SK-N-SH treated with all-trans-retinoic acid at 6 μM for 48 hours (cell line): ENCODE results near the gene PLXNC1.

ENCODE experiments used
- BACH2 ChIP-seq: fragments of 250-450 bp; sonication (Bioruptor Pico); IDR thresholded peaks from 2 replicates; pipeline ENCODE4 v1.9.0; 2021; ENCODE audit warnings: mild to moderate bottlenecking, borderline replicate concordance
- CSDC2 ChIP-seq: fragments of 250-450 bp; sonication (Bioruptor Pico); IDR thresholded peaks from 2 replicates; pipeline ENCODE4 v1.5.0; 2020; ENCODE audit warnings: mild to moderate bottlenecking, moderate library complexity
- PATZ1 ChIP-seq: fragments of 250-450 bp; sonication (Bioruptor Pico); IDR thresholded peaks from 2 replicates; pipeline ENCODE4 v1.8.0; 2020; ENCODE audit warnings: mild to moderate bottlenecking, moderate library complexity, borderline replicate concordance
- SNAI2 ChIP-seq: fragments of 250-450 bp; sonication (Bioruptor Pico); IDR thresholded peaks from 2 replicates; pipeline ENCODE4 v1.5.0; 2020; ENCODE audit warnings: mild to moderate bottlenecking, moderate library complexity
- TOX ChIP-seq: fragments of 250-450 bp; sonication (Bioruptor Pico); IDR thresholded peaks from 2 replicates; pipeline ENCODE4 v1.8.0; 2021; ENCODE audit warnings: mild to moderate bottlenecking, moderate library complexity, borderline replicate concordance
- ZFP30 ChIP-seq: fragments of 450-650 bp; formaldehyde crosslinking; IDR thresholded peaks from 2 replicates; pipeline ENCODE4 v1.5.0; 2022; ENCODE audit warnings: mild to moderate bottlenecking, moderate library complexity
- ZNF565 ChIP-seq: fragments of 450-650 bp; formaldehyde crosslinking; conservative IDR thresholded peaks from 2 replicates; pipeline ENCODE4 v1.5.0; 2020; ENCODE audit warnings: low read depth, mild to moderate bottlenecking, moderate library complexity
- ZNF70 ChIP-seq: fragments of 450-650 bp; formaldehyde crosslinking; IDR thresholded peaks from 2 replicates; pipeline ENCODE4 v1.5.0; 2020; ENCODE audit warnings: mild to moderate bottlenecking, moderate library complexity

- TF ChIP-seq ZFP30 (CRISPR knock-in tag) (no peak), ZNF565 (CRISPR knock-in tag) (no peak), PATZ1 (no peak), SNAI2 (CRISPR knock-in tag) (no peak), BACH2 (no peak), TOX (no peak), CSDC2 (CRISPR knock-in tag) (no peak), ZNF70 (no peak)
These were observed 177.9 kb downstream of the PLXNC1 start for GRCh38 chr12:94326234-94326633.
